ENCODE data around the gene WDPCP.

DNA sequence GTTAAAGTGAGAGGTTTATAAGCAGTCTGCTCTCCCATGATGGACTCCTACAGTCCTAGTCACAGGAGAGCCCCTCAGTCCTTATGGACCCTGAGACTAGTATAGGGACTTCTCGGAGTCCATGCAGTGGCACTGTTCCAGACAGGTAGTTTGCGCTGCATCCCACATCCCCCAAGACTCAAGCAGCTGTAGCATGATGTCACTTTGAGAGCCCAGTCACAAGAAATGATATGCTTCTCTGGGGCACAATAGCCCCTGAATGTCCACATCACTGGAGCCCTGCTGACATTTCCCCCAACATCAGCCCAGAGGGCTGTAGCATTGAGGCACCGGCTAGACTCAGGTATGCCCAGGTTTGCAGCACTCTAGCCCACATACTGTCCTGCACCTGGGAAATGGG, 317.6 kb downstream of the WDPCP start:
- TF ChIP-seq RXRA (IDR thresholded peaks at IDR 0.05; ENCODE audit: borderline replicate concordance, low read depth) (no peak), YY1 (IDR thresholded peaks at IDR 0.05; ENCODE audit: low read depth) (no peak), ZBTB33 (IDR thresholded peaks at IDR 0.05; ENCODE audit: borderline replicate concordance, low read depth) (no peak), CTCF (IDR thresholded peaks at IDR 0.05) (no peak), EP300 (IDR thresholded peaks at IDR 0.05; ENCODE audit: borderline replicate concordance in 1 of 2, low read depth in 1 of 2, low read length in 1 of 2) (no peak), JUND (IDR thresholded peaks at IDR 0.05) (no peak)
- TF ChIP-seq, protein P1, sequence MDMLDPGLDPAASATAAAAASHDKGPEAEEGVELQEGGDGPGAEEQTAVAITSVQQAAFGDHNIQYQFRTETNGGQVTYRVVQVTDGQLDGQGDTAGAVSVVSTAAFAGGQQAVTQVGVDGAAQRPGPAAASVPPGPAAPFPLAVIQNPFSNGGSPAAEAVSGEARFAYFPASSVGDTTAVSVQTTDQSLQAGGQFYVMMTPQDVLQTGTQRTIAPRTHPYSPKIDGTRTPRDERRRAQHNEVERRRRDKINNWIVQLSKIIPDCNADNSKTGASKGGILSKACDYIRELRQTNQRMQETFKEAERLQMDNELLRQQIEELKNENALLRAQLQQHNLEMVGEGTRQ (IDR thresholded peaks at IDR 0.05; ENCODE audit: borderline replicate concordance, low read depth, low read length): no peak
- TF ChIP-seq, protein P2, sequence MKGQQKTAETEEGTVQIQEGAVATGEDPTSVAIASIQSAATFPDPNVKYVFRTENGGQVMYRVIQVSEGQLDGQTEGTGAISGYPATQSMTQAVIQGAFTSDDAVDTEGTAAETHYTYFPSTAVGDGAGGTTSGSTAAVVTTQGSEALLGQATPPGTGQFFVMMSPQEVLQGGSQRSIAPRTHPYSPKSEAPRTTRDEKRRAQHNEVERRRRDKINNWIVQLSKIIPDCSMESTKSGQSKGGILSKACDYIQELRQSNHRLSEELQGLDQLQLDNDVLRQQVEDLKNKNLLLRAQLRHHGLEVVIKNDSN (IDR thresholded peaks at IDR 0.05; ENCODE audit: borderline replicate concordance, low read depth): no peak
